NCI-H524 treated with DMSO at 0.1 percent for 48 hours (cell line): ENCODE data around the gene TANGO6.
A peak's percentile ranks its signal among the peaks of the same experiment; 100 is the strongest.
"Not testable (repeated sequence)": the region's sequence is repeated elsewhere in the genome, so short reads cannot be mapped to it uniquely, and the experiment has no call there.

Source experiments
- DNase-seq: peaks from one replicate; lab custom pipeline; 2025; lab: John Stamatoyannopoulos, UW

TANGO6 gene

GRCh38 chr16:69118468-69118867 lies 275.1 kb downstream of the TANGO6 start:
- DNase-seq = no peak

- DNase-seq = no peak
Measured at GRCh38 chr16:69118994-69119393, 275.7 kb downstream of the TANGO6 start.

DNA sequence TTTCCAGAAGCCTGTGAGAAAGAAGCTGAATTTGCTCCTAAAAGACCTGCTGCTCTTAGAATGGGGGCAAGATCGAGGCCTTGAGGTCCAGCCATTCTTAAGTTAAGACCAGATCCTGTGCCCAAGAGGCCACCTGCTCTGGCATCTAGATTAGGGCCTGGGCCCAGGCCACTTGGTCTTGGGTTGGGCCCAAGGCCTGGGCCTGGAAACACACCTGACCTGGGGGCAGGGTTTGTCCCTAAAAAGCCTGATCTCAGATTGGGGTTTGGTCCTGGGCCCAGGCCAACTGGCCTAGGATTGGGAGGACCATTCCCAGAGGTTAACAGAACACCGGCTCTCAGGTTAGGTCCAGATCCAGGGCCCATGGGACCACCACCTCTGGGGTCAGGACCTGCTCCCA lies 276.2 kb downstream of the TANGO6 start:
- no peak for DNase-seq

DNA sequence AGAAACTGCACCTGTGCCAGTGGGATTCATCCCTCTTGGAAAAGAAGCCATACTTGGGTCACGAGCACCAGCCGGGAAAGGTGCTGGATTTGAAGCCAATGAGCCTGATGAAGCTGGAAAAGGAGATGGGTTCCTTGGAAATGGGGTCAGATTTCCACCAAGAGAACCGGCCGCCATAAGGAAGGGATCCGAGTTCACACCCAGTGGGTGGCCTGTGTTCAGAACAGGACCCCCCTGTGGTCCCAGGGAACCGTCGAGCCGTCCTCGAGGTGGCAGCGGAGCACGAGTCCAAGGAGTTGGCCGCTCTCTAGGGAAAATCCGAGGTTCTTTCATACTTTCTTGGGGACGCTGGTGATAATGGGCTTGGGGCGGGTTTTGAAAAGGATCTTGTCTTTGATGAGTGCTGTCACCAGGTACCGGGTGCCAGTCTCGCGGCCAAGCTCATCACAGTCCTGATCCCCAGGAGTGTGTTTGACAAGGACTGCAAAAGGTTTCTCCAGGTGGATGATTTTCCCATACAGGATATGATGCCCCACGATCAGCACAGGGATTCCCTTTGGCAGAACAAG lies 276.8 kb downstream of the TANGO6 start:
- no peak for DNase-seq

- peak; percentile 30 for DNase-seq
Measured at GRCh38 chr16:69123910-69124309, 280.6 kb downstream of the TANGO6 start.

DNA sequence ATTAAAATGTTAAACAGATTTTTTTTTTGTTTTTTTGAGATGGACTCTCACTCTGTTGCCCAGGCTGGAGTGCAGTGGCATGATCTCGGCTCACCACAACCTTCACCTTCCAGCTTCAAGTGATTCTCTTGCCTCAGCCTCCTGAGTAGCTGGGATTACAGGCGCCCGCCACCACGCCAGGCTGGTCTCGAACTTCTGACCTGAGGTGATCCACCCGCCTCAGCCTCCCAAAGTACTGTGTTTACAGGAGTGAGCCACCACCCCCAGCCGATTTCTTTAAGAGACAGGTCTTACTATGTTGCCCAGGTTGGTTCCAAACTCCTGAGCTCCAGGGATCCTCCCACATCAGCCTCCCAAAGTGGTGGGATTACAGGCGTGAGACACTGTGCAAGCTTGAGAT lies 281.1 kb downstream of the TANGO6 start:
- not testable (repeated sequence) for DNase-seq

DNA sequence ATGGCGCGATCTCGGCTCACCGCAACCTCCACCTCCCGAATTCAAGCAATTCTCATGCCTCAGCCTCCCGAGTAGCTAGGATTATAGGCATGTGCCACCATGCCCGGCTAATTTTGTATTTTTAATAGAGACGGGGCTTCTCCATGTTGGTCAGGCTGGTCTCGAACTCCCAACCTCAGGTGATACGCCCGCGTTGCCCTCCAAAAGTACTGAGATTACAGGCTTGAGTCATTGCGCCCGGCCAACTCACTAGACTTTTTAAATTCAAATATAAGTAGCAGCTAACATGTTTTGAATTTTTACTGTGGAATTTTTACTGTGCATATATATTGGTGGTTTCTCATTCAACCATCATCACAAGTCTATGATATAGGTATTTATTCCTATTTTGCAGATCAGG lies 281.6 kb downstream of the TANGO6 start:
- not testable (repeated sequence) for DNase-seq

DNA sequence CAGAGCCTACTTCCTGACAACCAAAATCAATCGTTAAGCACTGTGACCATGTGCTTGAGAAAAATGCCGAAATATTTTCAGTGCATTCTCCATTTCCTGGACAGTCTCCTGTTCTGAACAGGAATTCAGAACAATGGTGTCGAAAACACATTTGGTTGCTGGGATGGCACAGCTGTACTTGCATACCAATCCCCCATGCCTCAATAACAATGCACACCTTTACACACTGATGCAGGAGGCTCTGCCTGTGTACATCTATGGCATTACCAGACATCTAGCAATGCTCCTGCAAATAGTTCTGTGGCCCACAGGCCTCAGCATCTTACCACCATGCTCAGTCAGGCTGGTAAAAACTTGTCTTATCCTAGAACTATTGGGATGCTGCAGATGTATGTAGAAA lies 282.9 kb downstream of the TANGO6 start:
- DNase-seq = no peak

DNA sequence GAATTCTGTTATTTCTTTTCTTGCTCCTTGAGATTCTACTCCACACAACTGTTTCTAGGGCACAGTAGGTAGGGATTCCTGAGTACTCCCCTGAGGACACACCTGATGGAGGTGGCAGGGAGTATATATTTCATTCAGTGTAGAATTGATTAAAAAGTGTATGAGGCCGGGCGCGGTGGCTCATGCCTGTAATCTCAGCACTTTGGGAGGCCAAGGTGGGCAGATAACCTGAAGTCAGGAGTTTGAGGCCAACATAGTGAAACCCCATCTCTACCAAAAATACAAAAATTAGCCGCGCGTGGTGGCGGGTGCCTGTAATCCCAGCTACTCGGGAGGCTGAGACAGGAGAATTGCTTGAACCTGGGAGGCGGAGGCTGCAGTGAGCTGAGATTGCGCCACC lies 283.5 kb downstream of the TANGO6 start:
- not testable (repeated sequence) for DNase-seq

GRCh38 chr16:69127966-69128510 lies 284.7 kb downstream of the TANGO6 start:
- DNase-seq = no peak

- no peak for DNase-seq
Measured at GRCh38 chr16:69130461-69130860, 287.1 kb downstream of the TANGO6 start.

DNA sequence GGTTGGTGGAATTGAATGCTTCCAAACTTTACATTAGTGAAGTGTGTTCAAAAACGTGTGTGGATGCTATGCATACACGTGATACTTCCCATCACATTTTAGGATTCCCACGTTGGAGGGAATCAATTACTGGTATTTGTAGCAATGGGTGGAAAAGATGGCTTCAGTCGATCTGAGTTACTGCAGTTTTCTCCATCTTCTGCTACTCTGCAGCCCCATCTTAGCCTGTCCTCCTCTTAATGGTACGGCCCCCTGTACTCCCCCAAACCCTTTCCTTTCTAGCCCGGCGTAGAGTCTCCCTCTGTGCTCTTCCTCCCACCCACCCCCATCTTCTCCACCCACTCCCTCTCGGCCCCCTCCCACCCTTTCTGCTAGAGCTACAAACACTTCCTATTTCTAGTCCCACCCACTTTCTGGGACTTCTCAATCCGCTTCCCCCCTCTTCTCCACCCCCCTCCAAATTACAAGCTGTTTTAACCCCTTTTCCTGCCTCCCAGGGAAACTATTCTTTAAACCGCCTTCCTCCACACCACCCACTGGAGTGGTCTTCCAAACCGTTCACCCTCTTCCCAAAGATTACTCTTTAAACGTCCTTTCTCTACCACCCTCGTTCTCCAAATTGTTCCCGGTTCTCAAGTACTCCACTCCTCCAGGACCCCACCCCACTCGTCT lies 288.0 kb downstream of the TANGO6 start:
- peak; percentile 48 for DNase-seq

- DNase-seq = no peak
Measured at GRCh38 chr16:69131839-69132423, 288.6 kb downstream of the TANGO6 start.

GRCh38 chr16:69132424-69133252 lies 289.3 kb downstream of the TANGO6 start, which contains the start of the genes CHTF8 and UTP4:
TSS of gene CHTF8 (minus strand) at chr16:69132588. CDS start at chr16:69121458, 11,130 bp downstream.
TSS of gene UTP4 (plus strand) at chr16:69132649. CDS start at chr16:69133460, 811 bp downstream.
- no peak for DNase-seq

DNA sequence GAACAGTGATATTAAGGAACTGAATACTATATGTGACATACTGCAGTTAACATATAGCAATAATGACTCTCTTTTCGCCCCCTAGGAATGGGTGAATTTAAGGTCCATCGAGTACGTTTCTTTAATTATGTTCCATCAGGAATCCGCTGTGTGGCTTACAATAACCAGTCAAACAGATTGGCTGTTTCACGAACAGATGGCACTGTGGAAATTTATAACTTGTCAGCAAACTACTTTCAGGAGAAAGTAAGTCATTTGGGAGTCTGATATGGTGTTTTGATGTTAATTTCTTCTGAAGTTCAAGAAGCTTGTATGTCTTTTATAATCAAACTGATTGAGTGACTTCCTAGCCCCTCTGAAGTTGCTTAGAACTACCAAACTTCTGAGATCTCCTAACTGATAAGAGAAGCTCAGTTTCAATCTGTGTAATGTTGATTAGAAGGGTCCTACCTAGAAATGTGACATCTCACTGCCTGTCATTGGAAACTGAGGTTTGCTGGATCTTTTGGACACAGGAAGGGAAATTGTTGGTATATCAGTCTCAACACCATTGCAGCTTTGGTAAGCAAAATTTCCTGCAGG lies 290.1 kb downstream of the TANGO6 start:
- DNase-seq = no peak
